Measurements from ENCODE around the gene RIT1. TPM values are rescaled to one million over a fixed set of nuclear protein-coding genes. Genes with fewer than 3 reads are reported as not detected.

RIT1 gene, protein sequence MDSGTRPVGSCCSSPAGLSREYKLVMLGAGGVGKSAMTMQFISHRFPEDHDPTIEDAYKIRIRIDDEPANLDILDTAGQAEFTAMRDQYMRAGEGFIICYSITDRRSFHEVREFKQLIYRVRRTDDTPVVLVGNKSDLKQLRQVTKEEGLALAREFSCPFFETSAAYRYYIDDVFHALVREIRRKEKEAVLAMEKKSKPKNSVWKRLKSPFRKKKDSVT
- total RNA-seq: 10 to 100 TPM; 21.8 to 29.7 (median 23.5) TPM
- long read RNA-seq, donor 1, transcript RIT1-202 (6 exons, 3,445 nt): major isoform, 11 of 12 reads
- long read RNA-seq, donor 1, partial matches to known transcripts: 0 of 12 reads
- long read RNA-seq, donor 1, other reads (novel, unspliced or antisense): 1 of 12 reads
- long read RNA-seq, donor 2, partial matches to known transcripts: 0 of 3 reads
- long read RNA-seq, donor 2, other reads (novel, unspliced or antisense): 0 of 3 reads

- DNase-seq (peak; percentile 93 to 94 (median 93)), ATAC-seq (peak; percentile 98)
- Histone ChIP-seq H3K36me3 (ENCODE audit: low read depth) (peaks cover 10% of the 10 kb centered on the region), H3K9me3 (no peaks in the 10 kb centered on the region), H3K4me3 (peak within 1 kb of the TSS; percentile 54), H3K4me1 (ENCODE audit: low read depth) (peaks cover 9% of the 10 kb centered on the region)
- TF ChIP-seq, protein P1, sequence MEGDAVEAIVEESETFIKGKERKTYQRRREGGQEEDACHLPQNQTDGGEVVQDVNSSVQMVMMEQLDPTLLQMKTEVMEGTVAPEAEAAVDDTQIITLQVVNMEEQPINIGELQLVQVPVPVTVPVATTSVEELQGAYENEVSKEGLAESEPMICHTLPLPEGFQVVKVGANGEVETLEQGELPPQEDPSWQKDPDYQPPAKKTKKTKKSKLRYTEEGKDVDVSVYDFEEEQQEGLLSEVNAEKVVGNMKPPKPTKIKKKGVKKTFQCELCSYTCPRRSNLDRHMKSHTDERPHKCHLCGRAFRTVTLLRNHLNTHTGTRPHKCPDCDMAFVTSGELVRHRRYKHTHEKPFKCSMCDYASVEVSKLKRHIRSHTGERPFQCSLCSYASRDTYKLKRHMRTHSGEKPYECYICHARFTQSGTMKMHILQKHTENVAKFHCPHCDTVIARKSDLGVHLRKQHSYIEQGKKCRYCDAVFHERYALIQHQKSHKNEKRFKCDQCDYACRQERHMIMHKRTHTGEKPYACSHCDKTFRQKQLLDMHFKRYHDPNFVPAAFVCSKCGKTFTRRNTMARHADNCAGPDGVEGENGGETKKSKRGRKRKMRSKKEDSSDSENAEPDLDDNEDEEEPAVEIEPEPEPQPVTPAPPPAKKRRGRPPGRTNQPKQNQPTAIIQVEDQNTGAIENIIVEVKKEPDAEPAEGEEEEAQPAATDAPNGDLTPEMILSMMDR (IDR thresholded peaks at IDR 0.05): no peak
- intact Hi-C loops (cut with DNase I, micrococcal nuclease): no loop called here
Measured at GRCh38 chr1:155911156-155912055, at the start of gene RIT1. TSS of gene RIT1 (minus strand) at chr1:155911349. CDS start at chr1:155910761, 588 bp downstream.

- Histone ChIP-seq H3K9me3 (no peaks in the 10 kb centered on the region), H3K36me3 (ENCODE audit: low read depth) (peaks cover 11% of the 10 kb centered on the region), H3K4me3 (no peak overlapping the region), H3K4me1 (ENCODE audit: low read depth) (peaks cover 4% of the 10 kb centered on the region)
- TF ChIP-seq, protein P1 (IDR thresholded peaks at IDR 0.05): no peak
- ATAC-seq (no peak), DNase-seq (no peak)
- intact Hi-C loops (cut with DNase I, micrococcal nuclease): no loop called here
Measured at GRCh38 chr1:155960081-155960745, 49.1 kb upstream of the RIT1 start.

DNA sequence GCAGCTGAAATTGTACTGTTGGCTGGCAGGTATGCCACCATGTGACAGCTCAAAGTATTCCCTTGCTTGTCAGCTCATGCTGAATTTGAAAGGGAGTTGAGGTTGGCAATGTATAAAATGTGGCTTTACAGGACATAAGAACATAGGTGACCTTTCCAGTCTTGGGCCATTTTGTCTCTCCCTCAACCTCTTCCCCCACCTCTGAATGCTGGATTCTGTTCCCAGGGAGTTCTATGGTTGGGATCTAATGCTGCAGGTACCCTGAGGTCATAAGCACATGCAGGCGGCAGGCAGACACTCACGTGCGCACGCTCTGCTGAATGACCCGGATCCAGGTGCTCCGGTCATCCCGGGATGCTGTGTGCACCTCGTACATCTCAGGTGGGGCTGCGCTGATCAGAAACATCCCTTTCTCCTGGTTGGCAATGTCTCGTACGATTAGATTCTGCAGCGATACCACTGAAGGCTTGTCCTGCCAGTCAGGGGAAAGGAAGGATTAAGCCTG is 46.3 kb upstream of the RIT1 start:
- H3K9me3 ChIP-seq: no peaks in the 10 kb centered on the region
- H3K4me1 ChIP-seq (ENCODE audit: low read depth): peaks cover 1% of the 10 kb centered on the region
- DNase-seq: no peak
- H3K36me3 ChIP-seq (ENCODE audit: low read depth): peaks cover 23% of the 10 kb centered on the region
- H3K4me3 ChIP-seq: no peak overlapping the region
- no peak for ATAC-seq
- TF ChIP-seq, protein P1 (IDR thresholded peaks at IDR 0.05): no peak
- intact Hi-C loops (cut with DNase I, micrococcal nuclease): no loop called here

- intact Hi-C loops (cut with DNase I, micrococcal nuclease): no loop called here
- Histone ChIP-seq H3K4me1 (ENCODE audit: low read depth) (no peaks in the 10 kb centered on the region), H3K4me3 (no peak overlapping the region), H3K9me3 (no peaks in the 10 kb centered on the region), H3K36me3 (ENCODE audit: low read depth) (peaks cover 39% of the 10 kb centered on the region)
- DNase-seq (no peak), ATAC-seq (no peak)
- TF ChIP-seq, protein P1 (IDR thresholded peaks at IDR 0.05): no peak
Measured at GRCh38 chr1:155954645-155955044, 43.5 kb upstream of the RIT1 start.

GRCh38 chr1:155952505-155952890 is 41.3 kb upstream of the RIT1 start:
- no peaks in the 10 kb centered on the region for H3K4me1 ChIP-seq (ENCODE audit: low read depth)
- no peak overlapping the region for H3K4me3 ChIP-seq
- intact Hi-C loops (cut with DNase I, micrococcal nuclease): no loop called here
- TF ChIP-seq, protein P1 (IDR thresholded peaks at IDR 0.05): no peak
- H3K9me3 ChIP-seq: no peaks in the 10 kb centered on the region
- DNase-seq: no peak
- peaks cover 46% of the 10 kb centered on the region for H3K36me3 ChIP-seq (ENCODE audit: low read depth)
- no peak for ATAC-seq

All from mucosa of descending colon (tissue), 3 donors.